ENCODE data around the gene BNC2.
"Not testable (repeated sequence)": the region's sequence is repeated elsewhere in the genome, so short reads cannot be mapped to it uniquely, and the experiment has no call there.

BNC2 gene, protein sequence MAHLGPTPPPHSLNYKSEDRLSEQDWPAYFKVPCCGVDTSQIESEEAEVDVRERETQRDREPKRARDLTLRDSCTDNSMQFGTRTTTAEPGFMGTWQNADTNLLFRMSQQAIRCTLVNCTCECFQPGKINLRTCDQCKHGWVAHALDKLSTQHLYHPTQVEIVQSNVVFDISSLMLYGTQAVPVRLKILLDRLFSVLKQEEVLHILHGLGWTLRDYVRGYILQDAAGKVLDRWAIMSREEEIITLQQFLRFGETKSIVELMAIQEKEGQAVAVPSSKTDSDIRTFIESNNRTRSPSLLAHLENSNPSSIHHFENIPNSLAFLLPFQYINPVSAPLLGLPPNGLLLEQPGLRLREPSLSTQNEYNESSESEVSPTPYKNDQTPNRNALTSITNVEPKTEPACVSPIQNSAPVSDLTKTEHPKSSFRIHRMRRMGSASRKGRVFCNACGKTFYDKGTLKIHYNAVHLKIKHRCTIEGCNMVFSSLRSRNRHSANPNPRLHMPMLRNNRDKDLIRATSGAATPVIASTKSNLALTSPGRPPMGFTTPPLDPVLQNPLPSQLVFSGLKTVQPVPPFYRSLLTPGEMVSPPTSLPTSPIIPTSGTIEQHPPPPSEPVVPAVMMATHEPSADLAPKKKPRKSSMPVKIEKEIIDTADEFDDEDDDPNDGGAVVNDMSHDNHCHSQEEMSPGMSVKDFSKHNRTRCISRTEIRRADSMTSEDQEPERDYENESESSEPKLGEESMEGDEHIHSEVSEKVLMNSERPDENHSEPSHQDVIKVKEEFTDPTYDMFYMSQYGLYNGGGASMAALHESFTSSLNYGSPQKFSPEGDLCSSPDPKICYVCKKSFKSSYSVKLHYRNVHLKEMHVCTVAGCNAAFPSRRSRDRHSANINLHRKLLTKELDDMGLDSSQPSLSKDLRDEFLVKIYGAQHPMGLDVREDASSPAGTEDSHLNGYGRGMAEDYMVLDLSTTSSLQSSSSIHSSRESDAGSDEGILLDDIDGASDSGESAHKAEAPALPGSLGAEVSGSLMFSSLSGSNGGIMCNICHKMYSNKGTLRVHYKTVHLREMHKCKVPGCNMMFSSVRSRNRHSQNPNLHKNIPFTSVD

DNA sequence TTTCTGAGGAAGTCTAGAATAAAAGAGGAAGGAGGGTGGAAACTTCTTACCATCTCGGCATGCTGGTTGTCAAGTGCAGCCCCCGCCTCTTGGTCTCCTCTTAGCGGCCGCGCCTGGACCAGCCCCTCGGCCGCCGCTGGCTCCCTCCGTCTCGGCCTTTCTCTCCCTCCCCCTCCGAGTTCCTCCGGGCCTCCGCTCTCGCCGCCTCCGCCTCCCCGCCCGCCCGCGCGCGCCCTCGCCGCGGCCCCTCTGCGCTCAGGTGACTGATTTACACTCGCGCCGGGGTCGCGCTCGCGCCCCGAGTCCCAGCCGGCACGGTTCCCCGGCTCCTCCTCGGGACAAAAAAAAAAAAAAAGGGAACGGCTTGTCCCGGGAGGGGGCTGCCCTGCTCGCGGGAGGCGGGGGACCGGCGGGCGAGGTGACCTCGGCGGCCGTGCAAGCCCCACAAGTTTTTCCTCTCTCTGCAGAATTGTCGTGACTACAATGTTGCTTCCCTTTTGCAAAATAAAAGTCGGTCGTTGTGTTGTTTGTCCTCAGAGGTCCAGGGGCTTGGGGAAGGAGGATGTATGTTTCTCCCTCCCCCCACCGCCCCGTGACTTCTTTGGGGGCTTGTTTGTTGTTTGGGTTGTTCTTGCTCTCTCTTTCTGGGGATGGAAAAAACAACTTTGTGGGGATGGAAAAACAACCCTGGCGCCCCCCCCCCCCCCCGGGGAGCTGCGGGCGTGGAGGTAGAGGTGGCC, at the start of gene BNC2:
TSS of gene BNC2 (minus strand) at position 75 of the 740 bp plus-strand sequence. CDS start at position 53, 22 bp downstream.
- Histone ChIP-seq H3K27me3 (ENCODE audit: control insufficient read depth, insufficient read depth, low read length) (peaks cover 21% of the 10 kb centered on the region), H3K36me3 (ENCODE audit: control insufficient read depth, low read depth, low read length) (no peaks in the 10 kb centered on the region), H3K27ac (ENCODE audit: low read length) (no peak within 1 kb of the TSS), H3K9ac (ENCODE audit: low read length) (peak within 1 kb of the TSS; percentile 65), H3K4me1 (ENCODE audit: control insufficient read depth, low read depth, low read length) (peaks cover 35% of the 10 kb centered on the region), H3K9me3 (ENCODE audit: control insufficient read depth, low read depth, low read length) (no peaks in the 10 kb centered on the region), H3K4me3 (ENCODE audit: low read length) (peak within 1 kb of the TSS; percentile 83)

DNA sequence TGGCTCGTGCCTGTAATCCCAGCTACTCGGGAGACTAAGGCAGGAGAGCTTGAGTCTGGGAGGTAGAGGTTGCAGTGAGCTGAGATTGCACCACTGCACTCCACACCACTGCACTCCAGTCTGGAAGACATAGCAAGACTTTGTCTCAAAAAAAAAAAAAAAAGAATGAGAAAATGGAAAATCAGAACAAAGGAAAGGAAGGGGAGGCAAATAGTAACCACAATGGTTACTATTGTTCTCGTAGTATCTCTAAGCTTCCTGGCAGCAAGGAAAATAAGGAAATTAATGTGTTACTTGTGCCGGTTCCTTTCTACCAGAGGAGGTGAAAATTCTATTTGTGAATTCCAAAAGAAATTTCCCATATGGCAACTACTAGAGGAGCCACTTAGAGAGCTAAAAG, 48.5 kb upstream of the BNC2 start:
- H3K9ac ChIP-seq (ENCODE audit: low read length) = no peak overlapping the region

DNA sequence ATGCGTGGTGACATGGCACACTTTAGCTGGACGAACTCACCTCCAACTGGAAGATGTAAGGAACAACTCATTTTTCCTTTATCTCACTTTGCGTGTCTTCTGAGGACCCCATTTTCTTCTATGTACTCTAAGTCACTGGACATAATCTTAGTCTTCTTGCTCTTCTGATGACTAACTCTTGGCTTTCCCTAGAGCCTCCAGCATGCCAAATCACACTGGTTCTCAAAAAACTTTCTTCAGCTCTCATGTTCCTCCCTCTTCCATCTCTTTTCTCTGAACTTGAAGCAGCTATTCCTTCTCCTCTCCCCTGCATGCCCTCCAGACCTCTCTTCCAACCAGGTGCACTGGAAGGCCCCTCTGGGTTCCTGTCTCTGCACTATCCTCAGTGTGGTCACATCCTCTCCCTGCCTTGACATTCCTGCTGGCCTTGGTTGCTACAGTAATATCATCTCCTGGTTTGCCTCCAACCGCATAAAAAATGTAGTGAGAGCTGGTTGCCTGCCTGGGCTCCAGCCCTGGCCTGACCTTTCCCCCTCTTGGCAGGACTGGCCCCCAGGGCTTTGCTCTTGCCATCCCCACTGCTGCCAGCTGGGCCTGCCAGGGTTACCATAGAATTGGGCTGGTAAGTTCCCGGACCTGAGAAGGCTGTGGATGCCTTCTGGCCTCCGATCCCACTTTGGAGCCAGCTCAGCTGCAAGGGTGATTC, 44.8 kb upstream of the BNC2 start:
- no peak overlapping the region for H3K9ac ChIP-seq (ENCODE audit: low read length)
- H3K36me3 ChIP-seq (ENCODE audit: control insufficient read depth, low read depth, low read length) = no peaks in the 10 kb centered on the region

More for the DNA sequence above, 48.5 kb upstream of the BNC2 start:
- no peaks in the 10 kb centered on the region for H3K36me3 ChIP-seq (ENCODE audit: control insufficient read depth, low read depth, low read length)
- no peaks in the 10 kb centered on the region for H3K9me3 ChIP-seq (ENCODE audit: control insufficient read depth, low read depth, low read length)
- no peak overlapping the region for H3K4me3 ChIP-seq (ENCODE audit: low read length)
- peaks cover 5% of the 10 kb centered on the region for H3K27me3 ChIP-seq (ENCODE audit: control insufficient read depth, insufficient read depth, low read length)
- no peak overlapping the region for H3K27ac ChIP-seq (ENCODE audit: low read length)
- H3K4me1 ChIP-seq (ENCODE audit: control insufficient read depth, low read depth, low read length) = no peaks in the 10 kb centered on the region

DNA sequence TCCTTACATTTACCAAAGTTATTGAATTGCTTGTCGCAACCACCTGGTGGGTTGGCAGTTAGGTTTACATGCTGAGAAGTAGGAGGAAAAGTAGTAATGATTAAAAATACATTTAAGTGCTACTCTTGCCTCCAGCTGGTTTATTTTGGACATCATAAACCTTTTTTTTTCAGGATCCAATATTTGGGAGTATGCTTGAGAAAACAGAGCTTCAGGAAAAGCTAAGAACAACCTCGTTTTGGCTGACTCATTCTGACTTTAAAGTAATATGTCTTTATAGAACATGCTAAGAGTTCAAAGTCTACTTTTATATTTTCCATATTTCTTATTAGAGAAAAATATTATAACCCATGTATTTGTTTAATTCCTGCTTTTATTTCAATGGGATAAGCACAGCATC, 41.7 kb upstream of the BNC2 start:
- Histone ChIP-seq H3K36me3 (ENCODE audit: control insufficient read depth, low read depth, low read length) (no peaks in the 10 kb centered on the region), H3K9ac (ENCODE audit: low read length) (no peak overlapping the region), H3K4me1 (ENCODE audit: control insufficient read depth, low read depth, low read length) (no peaks in the 10 kb centered on the region), H3K9me3 (ENCODE audit: control insufficient read depth, low read depth, low read length) (no peaks in the 10 kb centered on the region), H3K27ac (ENCODE audit: low read length) (no peak overlapping the region), H3K4me3 (ENCODE audit: low read length) (no peak overlapping the region), H3K27me3 (ENCODE audit: control insufficient read depth, insufficient read depth, low read length) (no peaks in the 10 kb centered on the region)

More for the DNA sequence above, 44.8 kb upstream of the BNC2 start:
- Histone ChIP-seq H3K9me3 (ENCODE audit: control insufficient read depth, low read depth, low read length) (no peaks in the 10 kb centered on the region), H3K4me3 (ENCODE audit: low read length) (no peak overlapping the region), H3K4me1 (ENCODE audit: control insufficient read depth, low read depth, low read length) (no peaks in the 10 kb centered on the region), H3K27ac (ENCODE audit: low read length) (no peak overlapping the region), H3K27me3 (ENCODE audit: control insufficient read depth, insufficient read depth, low read length) (no peaks in the 10 kb centered on the region)

DNA sequence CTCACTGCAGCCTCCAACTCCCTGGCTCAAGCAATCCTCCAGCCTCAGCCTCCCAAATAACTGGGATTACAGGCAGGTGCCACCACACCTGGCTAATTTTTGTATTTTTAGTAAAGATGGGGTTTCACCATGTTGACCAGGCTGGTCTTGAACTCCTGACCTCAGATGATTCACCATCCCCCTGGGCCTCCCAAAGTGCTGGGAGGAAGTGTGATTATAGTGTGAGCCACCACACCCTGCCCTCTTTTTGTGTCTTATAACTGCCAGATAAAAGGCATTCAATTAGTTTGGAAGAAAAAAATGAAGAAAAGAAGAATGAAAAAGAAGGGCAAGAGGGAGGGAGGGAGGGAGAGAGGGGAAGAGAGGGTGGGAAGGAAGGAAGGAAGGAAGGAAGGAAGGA, 37.7 kb upstream of the BNC2 start:
- not testable (repeated sequence) for H3K27ac ChIP-seq (ENCODE audit: low read length); H3K4me1 ChIP-seq (ENCODE audit: control insufficient read depth, low read depth, low read length); H3K9me3 ChIP-seq (ENCODE audit: control insufficient read depth, low read depth, low read length); H3K36me3 ChIP-seq (ENCODE audit: control insufficient read depth, low read depth, low read length); H3K4me3 ChIP-seq (ENCODE audit: low read length); H3K27me3 ChIP-seq (ENCODE audit: control insufficient read depth, insufficient read depth, low read length); H3K9ac ChIP-seq (ENCODE audit: low read length)

DNA sequence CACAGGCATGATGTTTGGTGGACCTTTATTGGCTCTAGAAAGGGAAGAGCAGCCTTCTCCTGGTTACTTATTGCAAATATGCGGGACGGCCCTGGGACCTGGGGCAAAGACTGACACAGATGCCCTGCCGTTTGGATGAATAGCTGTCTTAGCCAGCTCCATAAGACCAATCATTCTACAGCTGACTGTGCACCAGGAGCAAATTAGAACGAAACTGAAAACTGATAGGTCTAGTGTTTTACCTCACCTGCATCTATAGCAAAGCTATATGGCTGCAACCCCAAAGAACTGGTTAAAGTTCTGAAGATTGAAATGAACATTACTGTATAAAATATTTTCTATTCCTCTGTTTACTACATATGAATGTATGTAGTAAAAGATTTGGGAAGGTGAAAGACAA, 34.2 kb upstream of the BNC2 start:
- Histone ChIP-seq H3K9me3 (ENCODE audit: control insufficient read depth, low read depth, low read length) (no peaks in the 10 kb centered on the region), H3K4me3 (ENCODE audit: low read length) (no peak overlapping the region), H3K9ac (ENCODE audit: low read length) (no peak overlapping the region), H3K4me1 (ENCODE audit: control insufficient read depth, low read depth, low read length) (no peaks in the 10 kb centered on the region), H3K27ac (ENCODE audit: low read length) (no peak overlapping the region), H3K27me3 (ENCODE audit: control insufficient read depth, insufficient read depth, low read length) (no peaks in the 10 kb centered on the region), H3K36me3 (ENCODE audit: control insufficient read depth, low read depth, low read length) (no peaks in the 10 kb centered on the region)

DNA sequence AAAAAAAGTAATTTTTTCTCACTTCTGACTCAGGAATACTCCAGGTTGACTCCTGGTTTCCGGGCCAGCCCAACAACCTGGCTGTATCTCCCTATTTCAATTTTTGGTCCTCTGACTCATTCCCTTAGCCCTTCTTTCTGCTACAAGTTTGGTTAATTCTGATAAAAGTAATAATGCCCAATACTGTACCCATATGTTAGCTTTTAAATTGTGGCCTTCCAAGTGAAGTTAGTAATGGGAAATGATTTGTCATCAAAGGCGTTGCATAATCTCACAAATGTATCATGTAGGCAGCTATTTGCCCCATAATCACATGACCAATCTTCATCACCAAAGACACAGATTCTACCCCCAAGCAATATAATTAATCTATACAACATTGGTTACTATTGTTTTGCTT, 31.1 kb upstream of the BNC2 start:
- H3K36me3 ChIP-seq (ENCODE audit: control insufficient read depth, low read depth, low read length) = no peaks in the 10 kb centered on the region
- no peak overlapping the region for H3K4me3 ChIP-seq (ENCODE audit: low read length)
- H3K9me3 ChIP-seq (ENCODE audit: control insufficient read depth, low read depth, low read length) = no peaks in the 10 kb centered on the region
- H3K27ac ChIP-seq (ENCODE audit: low read length) = no peak overlapping the region
- no peaks in the 10 kb centered on the region for H3K4me1 ChIP-seq (ENCODE audit: control insufficient read depth, low read depth, low read length)
- H3K27me3 ChIP-seq (ENCODE audit: control insufficient read depth, insufficient read depth, low read length) = no peaks in the 10 kb centered on the region
- no peak overlapping the region for H3K9ac ChIP-seq (ENCODE audit: low read length)

DNA sequence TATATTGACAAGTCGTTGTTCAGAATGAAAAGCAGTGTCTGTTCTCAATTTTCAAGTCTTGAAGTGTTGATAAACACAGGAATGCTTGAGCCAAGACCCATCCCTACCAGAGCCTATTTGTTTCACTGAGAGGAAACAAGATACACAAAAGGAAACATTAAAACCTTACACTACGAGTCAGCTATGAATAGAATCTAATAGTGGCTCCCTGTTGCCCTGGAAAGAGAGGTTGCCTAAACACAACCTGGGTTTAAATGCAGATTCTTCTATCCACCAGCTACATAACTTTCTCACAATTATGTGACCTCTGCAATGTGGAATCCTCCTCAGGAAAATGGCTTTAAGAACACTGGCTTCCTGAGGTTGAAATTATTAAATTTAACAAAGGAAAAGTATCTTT, 29.1 kb upstream of the BNC2 start:
- no peaks in the 10 kb centered on the region for H3K9me3 ChIP-seq (ENCODE audit: control insufficient read depth, low read depth, low read length)
- no peak overlapping the region for H3K27ac ChIP-seq (ENCODE audit: low read length)
- no peak overlapping the region for H3K9ac ChIP-seq (ENCODE audit: low read length)
- H3K36me3 ChIP-seq (ENCODE audit: control insufficient read depth, low read depth, low read length) = no peaks in the 10 kb centered on the region
- H3K4me3 ChIP-seq (ENCODE audit: low read length) = no peak overlapping the region
- no peaks in the 10 kb centered on the region for H3K27me3 ChIP-seq (ENCODE audit: control insufficient read depth, insufficient read depth, low read length)
- H3K4me1 ChIP-seq (ENCODE audit: control insufficient read depth, low read depth, low read length) = no peaks in the 10 kb centered on the region

DNA sequence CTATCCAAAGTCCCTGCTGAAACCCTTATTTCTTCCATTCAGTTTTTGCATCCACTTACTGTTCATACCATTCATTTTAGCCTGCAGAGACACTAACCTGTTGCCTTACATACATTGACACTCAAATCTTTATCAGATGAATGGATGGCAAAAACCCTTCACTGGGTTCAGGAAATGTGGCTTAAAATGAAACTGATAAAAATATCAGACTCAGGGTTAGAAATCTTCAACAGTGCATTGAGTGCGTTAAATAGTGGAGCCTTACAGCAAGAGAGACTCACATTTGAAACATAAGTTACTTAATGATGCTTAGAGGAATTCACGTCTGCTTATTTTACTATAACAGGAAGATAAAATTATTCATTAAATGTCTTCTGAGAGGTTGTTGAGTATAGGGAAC, 28.0 kb upstream of the BNC2 start:
- Histone ChIP-seq H3K4me1 (ENCODE audit: control insufficient read depth, low read depth, low read length) (no peaks in the 10 kb centered on the region), H3K9ac (ENCODE audit: low read length) (no peak overlapping the region), H3K9me3 (ENCODE audit: control insufficient read depth, low read depth, low read length) (no peaks in the 10 kb centered on the region), H3K36me3 (ENCODE audit: control insufficient read depth, low read depth, low read length) (no peaks in the 10 kb centered on the region), H3K27ac (ENCODE audit: low read length) (no peak overlapping the region), H3K4me3 (ENCODE audit: low read length) (no peak overlapping the region), H3K27me3 (ENCODE audit: control insufficient read depth, insufficient read depth, low read length) (no peaks in the 10 kb centered on the region)

DNA sequence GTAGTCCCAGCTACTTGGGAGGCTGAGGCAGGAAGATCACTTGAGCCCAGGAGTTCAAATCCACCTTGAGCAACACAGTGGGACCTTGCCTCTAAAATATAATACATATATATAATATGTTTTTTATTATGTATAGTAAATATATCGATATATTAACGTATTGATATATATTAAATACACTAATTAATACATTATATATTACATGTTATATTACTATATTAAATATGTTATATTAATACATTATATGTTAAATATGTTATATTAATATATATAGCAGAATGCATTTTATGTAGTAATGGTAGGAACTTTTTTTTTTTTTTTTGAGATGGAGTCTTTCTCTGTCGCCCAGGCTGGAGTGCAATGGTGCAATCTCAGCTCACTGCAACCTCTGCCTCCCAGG, 18.1 kb upstream of the BNC2 start:
- Histone ChIP-seq H3K4me1 (ENCODE audit: control insufficient read depth, low read depth, low read length) (no peaks in the 10 kb centered on the region), H3K27ac (ENCODE audit: low read length) (no peak overlapping the region)

More for the DNA sequence above, 18.1 kb upstream of the BNC2 start:
- Histone ChIP-seq H3K9me3 (ENCODE audit: control insufficient read depth, low read depth, low read length) (no peaks in the 10 kb centered on the region), H3K36me3 (ENCODE audit: control insufficient read depth, low read depth, low read length) (no peaks in the 10 kb centered on the region), H3K4me3 (ENCODE audit: low read length) (no peak overlapping the region), H3K9ac (ENCODE audit: low read length) (no peak overlapping the region), H3K27me3 (ENCODE audit: control insufficient read depth, insufficient read depth, low read length) (no peaks in the 10 kb centered on the region)
